Measurements from ENCODE around the gene MATN3.

GRCh38 chr2:19989342-19989666 lies 23.2 kb downstream of the MATN3 start:
- no peak for TF ChIP-seq CTCF (IDR thresholded peaks at IDR 0.05)
- no peak for TF ChIP-seq POLR2A (IDR thresholded peaks at IDR 0.05)

Data from lower leg skin (tissue), 3 donors.